DMS53 treated with DMSO at 0.1 percent for 48 hours (cell line): Measurements from ENCODE around the gene JAG2.

Experiments
- DNase-seq: peaks from one replicate; lab custom pipeline; 2025; ENCODE audit not compliant: unreplicated experiment; lab: John Stamatoyannopoulos, UW

Gene JAG2

GRCh38 chr14:105204206-105204930 lies 35.8 kb upstream of the JAG2 start:
- DNase-seq: no peak

- DNase-seq: no peak
These were observed 35.1 kb upstream of the JAG2 start for GRCh38 chr14:105203701-105204100.

GRCh38 chr14:105203057-105203531 lies 34.5 kb upstream of the JAG2 start:
- DNase-seq: no peak

- DNase-seq: no peak
These were observed 33.4 kb upstream of the JAG2 start for GRCh38 chr14:105201925-105202513.

- DNase-seq: no peak
These were observed 32.8 kb upstream of the JAG2 start for GRCh38 chr14:105201156-105201924.

GRCh38 chr14:105200641-105201040 lies 32.1 kb upstream of the JAG2 start:
- no peak for DNase-seq

GRCh38 chr14:105200074-105200473 lies 31.5 kb upstream of the JAG2 start:
- no peak for DNase-seq

- DNase-seq: no peak
These were observed 30.5 kb upstream of the JAG2 start for GRCh38 chr14:105199093-105199492.

- DNase-seq: no peak
These were observed 30.0 kb upstream of the JAG2 start for GRCh38 chr14:105198588-105198987.

- no peak for DNase-seq
These were observed 28.6 kb upstream of the JAG2 start for GRCh38 chr14:105197211-105197641.

- DNase-seq: no peak
These were observed 27.8 kb upstream of the JAG2 start for GRCh38 chr14:105196265-105196960.

- DNase-seq: no peak
These were observed 27.1 kb upstream of the JAG2 start for GRCh38 chr14:105195522-105196264.

GRCh38 chr14:105195051-105195450 lies 26.5 kb upstream of the JAG2 start:
- no peak for DNase-seq

- DNase-seq: peak; percentile 90
These were observed 25.6 kb upstream of the JAG2 start for GRCh38 chr14:105193916-105194782.

GRCh38 chr14:105192866-105193731 lies 24.5 kb upstream of the JAG2 start:
- DNase-seq: no peak

GRCh38 chr14:105187935-105188524 lies 19.5 kb upstream of the JAG2 start:
- DNase-seq: peak; percentile 27

GRCh38 chr14:105187116-105187515 lies 18.5 kb upstream of the JAG2 start:
- DNase-seq: peak; percentile 59

- DNase-seq: no peak
These were observed 17.4 kb upstream of the JAG2 start for GRCh38 chr14:105185973-105186372.
